ENCODE results near the gene TTYH3. TPM values are rescaled to one million over a fixed set of nuclear protein-coding genes. Genes with fewer than 3 reads are reported as not detected.

TTYH3 gene
- total and polyA plus RNA-seq, 2 of the 13 experiments (the other 11 are each of a cell fraction or from before 2014, with no cell fraction given), result 26.3 to 50.0 TPM

DNA sequence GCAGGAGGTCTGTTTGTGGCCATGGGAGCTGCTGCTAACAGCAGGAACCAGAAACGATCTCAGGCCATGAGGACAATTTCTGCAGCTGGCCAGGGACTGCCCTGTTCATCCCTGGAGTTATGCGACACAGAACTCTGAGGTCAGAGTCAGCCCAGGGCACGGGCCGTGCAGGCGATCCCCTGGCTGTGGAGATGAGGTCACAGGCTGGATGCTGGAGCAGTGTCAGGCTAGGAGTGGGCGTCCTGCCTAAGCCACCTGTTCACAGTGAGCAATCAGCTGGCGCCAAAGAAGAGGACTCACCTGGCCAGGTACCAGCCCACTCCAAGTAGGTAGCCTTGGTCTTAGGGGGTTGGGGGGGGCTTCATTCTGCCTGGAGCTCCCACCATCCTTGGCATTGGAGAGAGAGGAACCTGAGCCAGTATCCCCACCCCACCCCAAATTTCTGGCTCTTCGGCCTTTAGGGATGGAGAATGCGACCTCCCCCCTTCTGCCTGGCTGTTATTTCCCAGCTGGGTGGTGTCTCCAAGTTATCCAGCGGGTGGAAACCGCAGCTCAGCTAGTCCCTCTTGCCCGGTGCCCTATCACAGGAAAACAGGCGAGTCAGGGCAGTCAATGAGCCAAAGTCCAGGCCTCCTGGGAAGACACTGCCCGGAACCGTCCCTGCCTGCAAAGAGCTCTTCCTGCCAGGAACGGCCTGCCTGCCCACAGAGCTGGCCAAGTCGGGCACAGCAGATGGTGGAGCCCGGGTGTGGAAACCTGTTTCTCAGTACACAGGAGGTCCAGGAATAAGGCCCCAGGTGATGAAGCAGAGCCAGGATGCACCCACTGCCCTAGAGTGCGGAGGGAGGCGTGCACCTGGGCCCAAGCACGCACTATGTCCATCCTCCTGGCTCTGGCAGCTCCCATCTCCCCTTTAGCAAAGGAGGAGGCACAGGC lies 1.8 kb upstream of the TTYH3 start (continued):
- TF ChIP-seq, protein P1, sequence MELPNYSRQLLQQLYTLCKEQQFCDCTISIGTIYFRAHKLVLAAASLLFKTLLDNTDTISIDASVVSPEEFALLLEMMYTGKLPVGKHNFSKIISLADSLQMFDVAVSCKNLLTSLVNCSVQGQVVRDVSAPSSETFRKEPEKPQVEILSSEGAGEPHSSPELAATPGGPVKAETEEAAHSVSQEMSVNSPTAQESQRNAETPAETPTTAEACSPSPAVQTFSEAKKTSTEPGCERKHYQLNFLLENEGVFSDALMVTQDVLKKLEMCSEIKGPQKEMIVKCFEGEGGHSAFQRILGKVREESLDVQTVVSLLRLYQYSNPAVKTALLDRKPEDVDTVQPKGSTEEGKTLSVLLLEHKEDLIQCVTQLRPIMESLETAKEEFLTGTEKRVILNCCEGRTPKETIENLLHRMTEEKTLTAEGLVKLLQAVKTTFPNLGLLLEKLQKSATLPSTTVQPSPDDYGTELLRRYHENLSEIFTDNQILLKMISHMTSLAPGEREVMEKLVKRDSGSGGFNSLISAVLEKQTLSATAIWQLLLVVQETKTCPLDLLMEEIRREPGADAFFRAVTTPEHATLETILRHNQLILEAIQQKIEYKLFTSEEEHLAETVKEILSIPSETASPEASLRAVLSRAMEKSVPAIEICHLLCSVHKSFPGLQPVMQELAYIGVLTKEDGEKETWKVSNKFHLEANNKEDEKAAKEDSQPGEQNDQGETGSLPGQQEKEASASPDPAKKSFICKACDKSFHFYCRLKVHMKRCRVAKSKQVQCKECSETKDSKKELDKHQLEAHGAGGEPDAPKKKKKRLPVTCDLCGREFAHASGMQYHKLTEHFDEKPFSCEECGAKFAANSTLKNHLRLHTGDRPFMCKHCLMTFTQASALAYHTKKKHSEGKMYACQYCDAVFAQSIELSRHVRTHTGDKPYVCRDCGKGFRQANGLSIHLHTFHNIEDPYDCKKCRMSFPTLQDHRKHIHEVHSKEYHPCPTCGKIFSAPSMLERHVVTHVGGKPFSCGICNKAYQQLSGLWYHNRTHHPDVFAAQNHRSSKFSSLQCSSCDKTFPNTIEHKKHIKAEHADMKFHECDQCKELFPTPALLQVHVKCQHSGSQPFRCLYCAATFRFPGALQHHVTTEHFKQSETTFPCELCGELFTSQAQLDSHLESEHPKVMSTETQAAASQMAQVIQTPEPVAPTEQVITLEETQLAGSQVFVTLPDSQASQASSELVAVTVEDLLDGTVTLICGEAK (IDR thresholded peaks at IDR 0.05), result no peak
- TF ChIP-seq, protein P1 (CRISPR knock-in tag; IDR thresholded peaks at IDR 0.05), result peak; percentile 20; the same call in 1 of the 2 replicates
- TF ChIP-seq ZNF331 (CRISPR knock-in tag; IDR thresholded peaks at IDR 0.05), result peak; percentile 47; the same call in 1 of the 2 replicates
- TF ChIP-seq ZIK1 (CRISPR knock-in tag; IDR thresholded peaks at IDR 0.05; ENCODE audit: borderline replicate concordance, low read depth), result no peak
- no peak for TF ChIP-seq NFRKB (IDR thresholded peaks at IDR 0.05)
- 0 out of 2 replicates have a peak, but pooled peaks have one; percentile 22 for TF ChIP-seq MXD4 (CRISPR knock-in tag; IDR thresholded peaks at IDR 0.05)
- no peak for TF ChIP-seq ZNF883 (CRISPR knock-in tag; IDR thresholded peaks at IDR 0.05; ENCODE audit: not compliant biosample characterization)
- no peak; the same call in 1 of the 2 replicates for TF ChIP-seq NR2F6 (IDR thresholded peaks at IDR 0.05)
- peak; percentile 30 for TF ChIP-seq NR2F6 (CRISPR knock-in tag; IDR thresholded peaks at IDR 0.05)
- TF ChIP-seq ZFP82 (CRISPR knock-in tag; IDR thresholded peaks at IDR 0.05; ENCODE audit: borderline replicate concordance), result 0 out of 2 replicates have a peak, but pooled peaks have one; percentile 41
- TF ChIP-seq ISL2 (CRISPR knock-in tag; IDR thresholded peaks at IDR 0.05), result no peak
- TF ChIP-seq ZNF256 (CRISPR knock-in tag; conservative IDR thresholded peaks at IDR 0.05), result 0 out of 2 replicates have a peak, but pooled peaks have one; percentile 45
- no peak for TF ChIP-seq ZNF282 (IDR thresholded peaks at IDR 0.05; ENCODE audit: partially characterized antibody)
- no peak for TF ChIP-seq SP2 (CRISPR knock-in tag; IDR thresholded peaks at IDR 0.05)
- TF ChIP-seq ZFYVE20 (CRISPR knock-in tag; IDR thresholded peaks at IDR 0.05; ENCODE audit: borderline replicate concordance, low read depth), result no peak
- no peak for TF ChIP-seq RBM22 (optimal IDR thresholded peaks at IDR 0.05; ENCODE audit: low read length)
- no peak for TF ChIP-seq NCOA1 (CRISPR knock-in tag; IDR thresholded peaks at IDR 0.05)
- no peak for TF ChIP-seq JUND (CRISPR knock-in tag; IDR thresholded peaks at IDR 0.05)
- peak in 1 of 2 experiments; percentile 23; a peak in 1 of 4 replicates for TF ChIP-seq KLF16 (CRISPR knock-in tag; IDR thresholded peaks at IDR 0.05)
- TF ChIP-seq ZBTB7B (CRISPR knock-in tag; IDR thresholded peaks at IDR 0.05), result 0 out of 2 replicates have a peak, but pooled peaks have one; percentile 19
- TF ChIP-seq SNAI1 (CRISPR knock-in tag; IDR thresholded peaks at IDR 0.05; ENCODE audit: borderline replicate concordance), result no peak
- no peak for TF ChIP-seq CEBPB (IDR thresholded peaks at IDR 0.05; ENCODE audit: borderline replicate concordance, low read depth, low read length)

Measured in HepG2 (cell line).